PC-9 (cell line): ENCODE data around the gene SLC9A3.

Experiments
- EZH2 ChIP-seq: fragments of 200-600 bp; sonication (generic); IDR thresholded peaks from 2 replicates; pipeline ENCODE4 v1.8.0; 2017; ENCODE audit warnings: antibody characterized with exemption, low read depth
- TF ChIP-seq, protein P1 (sequence below): fragments of 200-600 bp; sonication (generic); conservative IDR thresholded peaks from 2 replicates; pipeline ENCODE4 v1.6.1; 2017; ENCODE audit warnings: mixed run types, antibody characterized with exemption, mild to moderate bottlenecking, moderate library complexity

DNA sequence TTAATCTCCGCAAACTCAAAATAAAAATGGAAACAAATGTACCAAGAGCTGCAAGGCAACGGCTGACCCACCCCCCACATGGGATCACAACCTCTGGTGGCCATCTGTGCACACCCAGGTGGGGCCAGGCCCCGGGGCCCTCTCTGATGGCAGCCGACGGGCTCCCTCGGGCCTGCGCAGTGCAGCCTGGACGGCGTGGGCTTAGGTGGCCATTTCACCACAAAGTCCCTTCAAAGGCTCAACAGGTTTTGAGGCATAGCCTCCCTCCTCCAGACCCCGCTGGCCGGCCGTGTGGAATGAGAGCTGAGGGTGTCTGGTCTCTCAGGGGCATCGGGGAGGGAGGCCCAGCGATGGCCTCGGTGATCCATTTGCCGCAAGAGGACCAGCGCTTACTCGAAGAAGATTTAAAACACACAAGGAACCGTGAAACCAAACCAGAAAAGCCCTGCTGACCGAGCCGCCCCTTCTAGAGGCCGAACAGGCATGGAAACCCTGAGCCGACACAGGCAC is 45.2 kb upstream of the SLC9A3 start:
- TF ChIP-seq, protein P1, sequence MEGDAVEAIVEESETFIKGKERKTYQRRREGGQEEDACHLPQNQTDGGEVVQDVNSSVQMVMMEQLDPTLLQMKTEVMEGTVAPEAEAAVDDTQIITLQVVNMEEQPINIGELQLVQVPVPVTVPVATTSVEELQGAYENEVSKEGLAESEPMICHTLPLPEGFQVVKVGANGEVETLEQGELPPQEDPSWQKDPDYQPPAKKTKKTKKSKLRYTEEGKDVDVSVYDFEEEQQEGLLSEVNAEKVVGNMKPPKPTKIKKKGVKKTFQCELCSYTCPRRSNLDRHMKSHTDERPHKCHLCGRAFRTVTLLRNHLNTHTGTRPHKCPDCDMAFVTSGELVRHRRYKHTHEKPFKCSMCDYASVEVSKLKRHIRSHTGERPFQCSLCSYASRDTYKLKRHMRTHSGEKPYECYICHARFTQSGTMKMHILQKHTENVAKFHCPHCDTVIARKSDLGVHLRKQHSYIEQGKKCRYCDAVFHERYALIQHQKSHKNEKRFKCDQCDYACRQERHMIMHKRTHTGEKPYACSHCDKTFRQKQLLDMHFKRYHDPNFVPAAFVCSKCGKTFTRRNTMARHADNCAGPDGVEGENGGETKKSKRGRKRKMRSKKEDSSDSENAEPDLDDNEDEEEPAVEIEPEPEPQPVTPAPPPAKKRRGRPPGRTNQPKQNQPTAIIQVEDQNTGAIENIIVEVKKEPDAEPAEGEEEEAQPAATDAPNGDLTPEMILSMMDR, result no peak
- no peak for TF ChIP-seq EZH2
